Subcutaneous adipose tissue (tissue), 4 donors: ENCODE data around the gene IL4I1. TPM values are rescaled to one million over a fixed set of nuclear protein-coding genes. Genes with fewer than 3 reads are reported as not detected.

Experiments used
- CTCF ChIP-seq: fragments of 450-650 bp; IDR thresholded peaks from one replicate; pipeline ENCODE4 v1.5.1; 2016; ENCODE audit warnings: low read depth, mild to moderate bottlenecking, control low read depth, antibody characterized with exemption, moderate library complexity
- total RNA-seq, 4 donors: library from RNA; depleted of rRNA; stranded (reverse); fragments of >200 nt; gene quantifications; one replicate each; pipeline ENCODE4 v1.1.0, GENCODE V29; 2016

The IL4I1 gene
- total RNA-seq, 4 donors from 2014 or later = 0.22 to 9.3 TPM; not detected in 2

- no peak for TF ChIP-seq CTCF
Observed at GRCh38 chr19:49848938-49849337, 47.7 kb downstream of the IL4I1 start.

- TF ChIP-seq CTCF = no peak
Observed at GRCh38 chr19:49847731-49848696, 48.7 kb downstream of the IL4I1 start.

- TF ChIP-seq CTCF = no peak
Observed at GRCh38 chr19:49846408-49846807, 50.3 kb downstream of the IL4I1 start.

- no peak for TF ChIP-seq CTCF
Observed at GRCh38 chr19:49845414-49845813, 51.3 kb downstream of the IL4I1 start.

GRCh38 chr19:49844138-49845095 is 52.3 kb downstream of the IL4I1 start:
- no peak for TF ChIP-seq CTCF

- no peak for TF ChIP-seq CTCF
Observed at GRCh38 chr19:49843265-49843664, 53.4 kb downstream of the IL4I1 start.
